ENCODE measurements around the gene FBXO42.

DNA sequence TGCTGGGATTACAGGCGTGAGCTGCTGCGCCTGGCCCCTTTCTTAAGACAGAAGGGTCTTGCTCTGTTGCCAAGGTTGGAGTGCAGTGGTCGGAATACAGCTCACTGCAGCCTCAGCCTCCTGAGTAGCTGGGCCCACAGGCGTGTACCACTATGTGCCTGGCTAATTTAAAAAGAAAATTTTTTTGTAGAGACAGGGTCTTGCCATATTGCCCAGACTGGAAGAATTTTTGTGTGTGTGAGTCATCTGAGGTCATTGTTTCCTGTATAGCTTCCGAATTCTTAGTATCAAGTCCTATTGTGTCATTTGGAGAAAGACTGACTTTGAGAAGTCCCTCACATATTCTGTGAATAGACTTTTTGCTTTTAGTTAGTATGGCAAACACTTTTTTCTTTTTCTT lies 19.4 kb upstream of the FBXO42 start:
- TF ChIP-seq, protein P1, sequence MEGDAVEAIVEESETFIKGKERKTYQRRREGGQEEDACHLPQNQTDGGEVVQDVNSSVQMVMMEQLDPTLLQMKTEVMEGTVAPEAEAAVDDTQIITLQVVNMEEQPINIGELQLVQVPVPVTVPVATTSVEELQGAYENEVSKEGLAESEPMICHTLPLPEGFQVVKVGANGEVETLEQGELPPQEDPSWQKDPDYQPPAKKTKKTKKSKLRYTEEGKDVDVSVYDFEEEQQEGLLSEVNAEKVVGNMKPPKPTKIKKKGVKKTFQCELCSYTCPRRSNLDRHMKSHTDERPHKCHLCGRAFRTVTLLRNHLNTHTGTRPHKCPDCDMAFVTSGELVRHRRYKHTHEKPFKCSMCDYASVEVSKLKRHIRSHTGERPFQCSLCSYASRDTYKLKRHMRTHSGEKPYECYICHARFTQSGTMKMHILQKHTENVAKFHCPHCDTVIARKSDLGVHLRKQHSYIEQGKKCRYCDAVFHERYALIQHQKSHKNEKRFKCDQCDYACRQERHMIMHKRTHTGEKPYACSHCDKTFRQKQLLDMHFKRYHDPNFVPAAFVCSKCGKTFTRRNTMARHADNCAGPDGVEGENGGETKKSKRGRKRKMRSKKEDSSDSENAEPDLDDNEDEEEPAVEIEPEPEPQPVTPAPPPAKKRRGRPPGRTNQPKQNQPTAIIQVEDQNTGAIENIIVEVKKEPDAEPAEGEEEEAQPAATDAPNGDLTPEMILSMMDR (IDR thresholded peaks at IDR 0.05) = no peak
- TF ChIP-seq POLR2AphosphoS5 (IDR thresholded peaks at IDR 0.05) = no peak
- TF ChIP-seq POLR2A (IDR thresholded peaks at IDR 0.05) = no peak

All from stomach (tissue), 4 donors.